Suprapubic skin (tissue), 4 donors: Measurements from ENCODE around the gene BTBD2. TPM values are rescaled to one million over a fixed set of nuclear protein-coding genes. Genes with fewer than 3 reads are reported as not detected.

Source experiments
- DNase-seq, 2 donors: peaks; one replicate each; pipeline ENCODE4 v3.0.0-alpha.2; 2019; ENCODE audit warnings: low spot score in 2 of 2
- H3K27ac ChIP-seq: fragments of 200-600 bp; sonication (generic); one replicate; pipeline ENCODE4 v1.5.1; 2019
- H3K27me3 ChIP-seq: fragments of 200-600 bp; sonication (generic); one replicate; pipeline ENCODE4 v1.5.1; 2019
- H3K36me3 ChIP-seq: fragments of 200-600 bp; sonication (generic); one replicate; pipeline ENCODE4 v1.5.1; 2019
- H3K4me1 ChIP-seq: fragments of 200-600 bp; sonication (generic); one replicate; pipeline ENCODE4 v1.5.1; 2019
- H3K4me3 ChIP-seq: fragments of 200-600 bp; sonication (generic); one replicate; pipeline ENCODE4 v1.5.1; 2019; ENCODE audit warnings: mild to moderate bottlenecking
- H3K9me3 ChIP-seq: fragments of 200-600 bp; sonication (generic); one replicate; pipeline ENCODE4 v1.5.1; 2019
- EP300 ChIP-seq: sonication (generic); formaldehyde crosslinking; IDR thresholded peaks from one replicate; pipeline ENCODE4 v1.6.1; 2017; ENCODE audit warnings: antibody characterized with exemption
- POLR2A ChIP-seq, 2 donors: fragments of 450-650 bp; IDR thresholded peaks; one replicate each; pipeline ENCODE4 v1.6.1; 2017; ENCODE audit warnings: antibody characterized with exemption in 2 of 2, mild to moderate bottlenecking in 2 of 2, moderate library complexity in 2 of 2
- POLR2AphosphoS5 ChIP-seq, 3 donors: sonication (generic); formaldehyde crosslinking; IDR thresholded peaks; one replicate each; pipeline ENCODE4 v1.6.1; 2017; ENCODE audit warnings: antibody characterized with exemption in 3 of 3
- WGBS: methylation state at CpG from one replicate; pipeline ENCODE4 v1.1.5; 2018; 5-methylcytosine and 5-hydroxymethylcytosine counted together
- total RNA-seq, 4 donors: library from RNA; depleted of rRNA; stranded (reverse); fragments of >200 nt; gene quantifications; one replicate each; pipeline ENCODE4 v1.1.0, GENCODE V29; 2016
- TF ChIP-seq, protein P1 (sequence below), 2 donors: fragments of 200-600 bp in 1 of 2; fragments of 450-650 bp in 1 of 2; sonication (generic) in 1 of 2; IDR thresholded peaks; one replicate each; pipeline ENCODE4 v1.5.1; 2016 to 2019; ENCODE audit warnings: antibody characterized with exemption in 2 of 2, mild to moderate bottlenecking in 1 of 2, moderate library complexity in 1 of 2

BTBD2 gene
- total RNA-seq, 4 donors from 2014 or later, result 83.0 to 101 (median 90.3) TPM

DNA sequence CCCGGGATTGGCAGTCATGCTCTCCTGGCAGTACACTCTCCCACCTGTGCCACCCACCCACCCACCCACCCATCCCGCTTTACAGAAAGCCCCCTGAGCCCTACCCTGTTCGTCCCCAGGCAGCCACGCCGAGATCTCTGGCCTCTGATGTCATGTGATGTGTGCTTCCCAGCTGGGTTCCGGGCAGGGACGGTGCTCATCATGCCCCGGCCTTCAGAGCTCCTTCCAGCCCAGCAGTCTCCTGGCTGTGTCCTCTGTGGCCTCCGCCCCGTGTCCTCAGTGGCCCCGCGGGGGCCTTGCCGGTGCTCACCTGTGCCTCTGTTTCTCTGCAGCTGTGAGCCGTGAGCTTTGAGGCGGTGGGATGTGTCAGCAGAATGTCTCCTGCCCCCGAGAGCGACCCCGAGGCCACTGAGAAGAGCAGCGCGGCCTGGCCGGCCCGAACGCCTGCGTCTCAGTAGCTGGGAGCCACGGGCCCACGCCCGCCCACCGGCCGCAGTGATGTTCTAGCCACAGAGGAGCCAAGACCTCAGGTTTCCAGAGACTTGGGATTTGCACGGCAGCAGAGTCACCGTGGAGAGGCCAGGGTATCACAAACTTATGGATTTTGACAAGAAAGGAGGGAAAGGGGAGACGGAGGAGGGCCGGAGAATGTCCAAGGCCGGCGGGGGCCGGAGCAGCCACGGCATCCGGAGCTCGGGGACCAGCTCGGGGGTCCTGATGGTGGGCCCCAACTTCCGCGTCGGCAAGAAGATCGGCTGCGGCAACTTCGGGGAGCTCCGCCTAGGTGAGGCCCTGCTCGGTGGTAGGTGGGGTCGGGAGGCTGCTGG is 46.1 kb downstream of the BTBD2 start:
- no peak for TF ChIP-seq EP300
- no peak for TF ChIP-seq POLR2A (IDR thresholded peaks at IDR 0.05)
- no peak for TF ChIP-seq POLR2AphosphoS5 (IDR thresholded peaks at IDR 0.05)
- TF ChIP-seq, protein P1, sequence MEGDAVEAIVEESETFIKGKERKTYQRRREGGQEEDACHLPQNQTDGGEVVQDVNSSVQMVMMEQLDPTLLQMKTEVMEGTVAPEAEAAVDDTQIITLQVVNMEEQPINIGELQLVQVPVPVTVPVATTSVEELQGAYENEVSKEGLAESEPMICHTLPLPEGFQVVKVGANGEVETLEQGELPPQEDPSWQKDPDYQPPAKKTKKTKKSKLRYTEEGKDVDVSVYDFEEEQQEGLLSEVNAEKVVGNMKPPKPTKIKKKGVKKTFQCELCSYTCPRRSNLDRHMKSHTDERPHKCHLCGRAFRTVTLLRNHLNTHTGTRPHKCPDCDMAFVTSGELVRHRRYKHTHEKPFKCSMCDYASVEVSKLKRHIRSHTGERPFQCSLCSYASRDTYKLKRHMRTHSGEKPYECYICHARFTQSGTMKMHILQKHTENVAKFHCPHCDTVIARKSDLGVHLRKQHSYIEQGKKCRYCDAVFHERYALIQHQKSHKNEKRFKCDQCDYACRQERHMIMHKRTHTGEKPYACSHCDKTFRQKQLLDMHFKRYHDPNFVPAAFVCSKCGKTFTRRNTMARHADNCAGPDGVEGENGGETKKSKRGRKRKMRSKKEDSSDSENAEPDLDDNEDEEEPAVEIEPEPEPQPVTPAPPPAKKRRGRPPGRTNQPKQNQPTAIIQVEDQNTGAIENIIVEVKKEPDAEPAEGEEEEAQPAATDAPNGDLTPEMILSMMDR (IDR thresholded peaks at IDR 0.05), result no peak
- no peaks in the 10 kb centered on the region for H3K27me3 ChIP-seq
- no peak overlapping the region for H3K27ac ChIP-seq
- 93% methylated on average over 27 of the region's 49 CpGs for WGBS
- H3K36me3 ChIP-seq, result peaks cover 25% of the 10 kb centered on the region
- no peak overlapping the region for H3K4me3 ChIP-seq
- no peak for DNase-seq
- no peaks in the 10 kb centered on the region for H3K4me1 ChIP-seq
- no peaks in the 10 kb centered on the region for H3K9me3 ChIP-seq

DNA sequence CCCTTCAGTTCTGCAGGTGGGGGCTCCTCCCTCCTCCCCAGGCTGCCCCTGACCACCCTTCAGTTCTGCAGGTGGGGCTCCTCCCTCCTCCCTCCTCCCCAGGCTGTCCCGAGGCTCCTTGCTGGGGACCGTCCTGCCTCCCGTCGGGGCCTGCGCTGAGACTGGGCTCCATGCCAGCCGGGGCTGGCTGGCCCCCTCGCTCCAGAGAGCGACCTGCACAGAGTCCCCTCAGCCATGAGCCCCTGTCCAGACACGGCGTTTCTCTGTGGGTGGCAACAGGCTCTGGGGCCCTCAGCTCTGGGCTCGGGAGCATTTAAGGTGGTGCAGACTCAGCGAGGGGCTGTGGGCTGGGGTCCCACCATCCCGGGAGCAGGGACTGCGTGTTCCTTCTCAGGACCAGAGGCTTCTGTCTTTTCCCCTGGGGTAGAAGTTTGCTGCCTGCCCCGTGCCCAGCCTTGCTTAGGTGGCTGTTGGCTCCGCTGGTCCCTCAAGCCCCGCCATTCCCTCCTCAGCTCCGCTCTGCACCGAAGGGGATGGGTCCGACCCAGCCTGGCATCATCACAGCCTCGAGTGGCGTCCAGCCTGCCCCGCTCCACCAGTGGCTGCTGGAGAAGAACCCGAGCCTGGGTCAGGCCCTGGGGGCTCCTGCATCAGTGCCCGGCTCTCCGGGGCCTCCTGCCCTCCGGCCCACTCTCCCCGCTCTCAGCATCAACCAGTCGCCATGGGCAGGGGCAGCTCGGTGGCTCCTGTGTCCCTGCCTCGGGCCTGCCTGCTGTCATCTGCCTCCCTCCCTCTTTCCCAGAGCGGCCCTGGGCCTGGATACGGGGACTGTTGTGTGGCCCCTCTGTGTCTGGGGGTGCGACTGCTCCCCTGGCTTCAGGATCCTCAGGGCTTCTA is 47.0 kb downstream of the BTBD2 start:
- Histone ChIP-seq H3K27me3 (no peaks in the 10 kb centered on the region), H3K4me1 (no peaks in the 10 kb centered on the region), H3K9me3 (no peaks in the 10 kb centered on the region), H3K27ac (no peak overlapping the region), H3K36me3 (peaks cover 25% of the 10 kb centered on the region), H3K4me3 (no peak overlapping the region)
- TF ChIP-seq, protein P1 (IDR thresholded peaks at IDR 0.05), result no peak
- no peak for TF ChIP-seq POLR2AphosphoS5 (IDR thresholded peaks at IDR 0.05)
- TF ChIP-seq EP300, result no peak
- TF ChIP-seq POLR2A (IDR thresholded peaks at IDR 0.05), result no peak
- DNase-seq, result no peak
- WGBS, result 79% methylated on average over 23 of the region's 34 CpGs

DNA sequence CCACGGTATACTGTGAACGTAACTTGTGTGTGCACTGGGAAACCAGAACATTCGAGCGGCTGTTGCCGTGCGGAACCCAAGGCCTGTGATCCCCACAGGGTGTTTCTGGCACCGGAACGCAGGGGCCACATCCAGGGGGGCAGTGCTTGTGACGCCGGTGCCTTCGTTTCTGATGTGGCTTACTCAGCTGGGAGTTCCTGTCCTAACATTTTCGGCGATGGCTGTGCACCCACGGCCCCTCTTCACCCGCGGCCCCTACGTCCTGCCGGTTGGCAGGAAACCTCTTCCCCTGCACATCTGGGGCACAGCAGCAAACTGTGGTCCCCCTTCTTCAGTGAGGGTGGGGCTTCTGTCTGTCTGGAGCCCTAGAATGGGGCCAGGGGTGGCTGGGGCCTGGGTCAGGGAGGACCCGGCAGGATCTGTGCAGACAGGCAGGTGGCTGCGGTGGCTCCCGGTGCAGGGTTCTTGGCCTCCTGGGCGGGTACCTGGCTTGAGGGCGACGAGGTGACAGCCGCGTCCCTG is 48.4 kb downstream of the BTBD2 start:
- Histone ChIP-seq H3K9me3 (no peaks in the 10 kb centered on the region), H3K4me3 (no peak overlapping the region), H3K27me3 (no peaks in the 10 kb centered on the region), H3K4me1 (no peaks in the 10 kb centered on the region), H3K36me3 (peaks cover 31% of the 10 kb centered on the region), H3K27ac (no peak overlapping the region)
- 78% methylated on average over 13 of the region's 26 CpGs for WGBS
- TF ChIP-seq, protein P1 (IDR thresholded peaks at IDR 0.05), result no peak
- TF ChIP-seq POLR2AphosphoS5 (IDR thresholded peaks at IDR 0.05), result no peak
- TF ChIP-seq EP300, result no peak
- no peak for TF ChIP-seq POLR2A (IDR thresholded peaks at IDR 0.05)
- no peak for DNase-seq

DNA sequence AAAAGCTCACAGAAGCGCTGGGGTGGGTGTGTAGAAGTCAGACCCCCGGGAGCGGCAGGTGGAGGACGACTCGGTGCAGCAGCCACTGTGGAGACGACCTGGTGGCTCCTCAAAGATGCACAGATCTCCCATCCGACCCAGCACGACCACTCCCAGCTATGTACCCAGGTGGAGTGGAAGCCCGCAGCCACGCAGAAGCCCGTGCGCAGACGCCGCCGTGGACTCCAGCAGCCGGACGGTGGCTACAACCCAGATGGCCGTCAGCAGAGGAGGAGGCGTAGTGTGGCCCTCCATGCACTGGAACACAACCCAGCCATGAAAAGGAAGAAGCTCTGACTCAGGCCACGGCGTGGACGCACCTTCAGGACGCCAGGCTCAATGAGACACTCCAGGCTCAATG is 52.8 kb downstream of the BTBD2 start:
- Histone ChIP-seq H3K27me3 (no peaks in the 10 kb centered on the region), H3K9me3 (no peaks in the 10 kb centered on the region), H3K4me1 (no peaks in the 10 kb centered on the region), H3K27ac (no peak overlapping the region), H3K4me3 (no peak overlapping the region), H3K36me3 (peaks cover 6% of the 10 kb centered on the region)
- TF ChIP-seq POLR2AphosphoS5 (IDR thresholded peaks at IDR 0.05) (no peak), EP300 (no peak), POLR2A (IDR thresholded peaks at IDR 0.05) (no peak)
- TF ChIP-seq, protein P1 (IDR thresholded peaks at IDR 0.05), result no peak
- no peak for DNase-seq
- 94% methylated on average over 10 of the region's 23 CpGs for WGBS
